Kidney (tissue), 14 donors: Measurements from ENCODE around the gene COBL. TPM values are rescaled to one million over a fixed set of nuclear protein-coding genes. Genes with fewer than 3 reads are reported as not detected.

Experiments
- DNase-seq, 5 donors: peaks; one replicate each; pipeline ENCODE4 v3.0.0-alpha.2; 2013 to 2020
- FAIRE-seq: peaks from 2 replicates; lab custom pipeline; 2012; peaks lifted over from hg19 to GRCh38; lab: Jason Lieb, UNC
- H3K27ac ChIP-seq, 2 donors: one replicate each; pipeline ENCODE4 v1.7.0; 2013; ENCODE audit warnings: low read depth in 2 of 2, low read length in 2 of 2, inconsistent platforms in 1 of 2
- H3K27me3 ChIP-seq: one replicate; pipeline ENCODE4 v1.7.1; 2013; ENCODE audit warnings: low read length, inconsistent platforms; ENCODE audit not compliant: control insufficient read depth, insufficient read depth
- H3K36me3 ChIP-seq, 3 donors: one replicate each; pipeline versions ENCODE4 v1.7.0 to v1.7.1; 2013; ENCODE audit warnings: low read length in 3 of 3, control low read depth in 1 of 3, inconsistent platforms in 1 of 3; ENCODE audit not compliant: insufficient read depth in 3 of 3, control insufficient read depth in 2 of 3
- H3K4me1 ChIP-seq, 3 donors: one replicate each; pipeline versions ENCODE4 v1.7.0 to v1.7.1; 2013; ENCODE audit warnings: low read length in 3 of 3, inconsistent platforms in 1 of 3, low read depth in 1 of 3; ENCODE audit not compliant: control insufficient read depth in 2 of 3, insufficient read depth in 2 of 3
- H3K4me3 ChIP-seq, 3 donors: one replicate each; pipeline versions ENCODE4 v1.7.0 to v1.8.1; 2013; ENCODE audit warnings: low read length in 3 of 3, control low read depth in 1 of 3, inconsistent platforms in 1 of 3
- H3K9ac ChIP-seq, 3 donors: one replicate each; pipeline versions ENCODE4 v1.7.0 to v1.7.1; 2013; ENCODE audit warnings: low read length in 3 of 3, control low read depth in 1 of 3, inconsistent platforms in 1 of 3
- H3K9me3 ChIP-seq, 3 donors: one replicate each; pipeline versions ENCODE4 v1.7.0 to v1.7.1; 2013; ENCODE audit warnings: low read length in 3 of 3, control low read depth in 1 of 3, inconsistent platforms in 1 of 3; ENCODE audit not compliant: control insufficient read depth in 2 of 3, insufficient read depth in 1 of 3
- intact Hi-C: fragments of 100-400 bp; cut with DNase I; formaldehyde crosslinking; loops from one replicate; pipeline ENCODE4 v1.11.1; 2022
- polyA plus RNA-seq: library from polyadenylated mRNA; stranded (reverse); fragments of 350-450 nt; fragmentation: Illumina TruSeq; extraction: RNeasy Lipid Tissue Mini Kit (QIAGEN cat#74804); gene quantifications from one replicate; pipeline ENCODE4 v1.2.3, GENCODE V29; 2014; ENCODE audit warnings: low read depth, low replicate concordance; ENCODE audit not compliant: insufficient read depth
- total RNA-seq: library from RNA; stranded (reverse); fragmentation: NEBNext Ultra II Directional; extraction: Animal tissue kit (Norgen Biotek cat#: 25700); gene quantifications from one replicate; pipeline ENCODE4 v1.2.1, GENCODE V29; 2021
- TF ChIP-seq, protein P1 (sequence below): IDR thresholded peaks from 3 replicates; pipeline ENCODE4 v1.5.1; 2012; ENCODE audit warnings: mild to moderate bottlenecking, moderate library complexity, borderline replicate concordance; ENCODE audit not compliant: insufficient read depth; ENCODE audit errors: extremely low read depth
- donor health status: control.
- donor health status: control.
- donor health status: control.
- donor health status: control.
- donor health status: control.
- donor health status: DM: yes; HTN: yes; CAD: no.
- donor health status: Normal renal cell carcinoma (clear cell type).

COBL gene
- total and polyA plus RNA-seq, 2 donors from 2014 or later, result 9.8 to 42.7 TPM

DNA sequence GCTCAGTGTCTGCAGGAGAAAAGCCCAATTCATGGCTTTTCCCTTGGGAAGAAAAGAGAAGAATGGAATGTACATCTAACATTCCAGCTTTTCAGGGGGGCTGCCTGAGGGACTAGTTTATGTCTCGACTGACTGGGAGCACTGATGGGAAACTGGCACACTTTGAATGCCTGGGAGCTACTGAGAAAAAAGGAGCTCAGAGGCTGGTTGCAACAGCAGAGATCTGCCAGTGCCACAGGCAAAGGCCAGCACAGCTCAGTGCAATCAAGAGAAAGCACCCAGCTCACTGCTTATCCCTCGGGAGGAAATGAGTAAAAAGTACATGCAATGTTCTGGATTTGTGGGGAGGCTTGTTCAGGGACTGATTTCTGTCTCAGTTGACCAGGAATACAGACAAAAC is 226.2 kb downstream of the COBL start:
- intact Hi-C loops, result no loop called here
- no peak overlapping the region for H3K27ac ChIP-seq
- no peaks in the 10 kb centered on the region for H3K4me1 ChIP-seq
- H3K9me3 ChIP-seq, result no peaks in the 10 kb centered on the region
- FAIRE-seq, result no peak
- H3K27me3 ChIP-seq, result no peaks in the 10 kb centered on the region
- no peak overlapping the region for H3K9ac ChIP-seq
- TF ChIP-seq, protein P1, sequence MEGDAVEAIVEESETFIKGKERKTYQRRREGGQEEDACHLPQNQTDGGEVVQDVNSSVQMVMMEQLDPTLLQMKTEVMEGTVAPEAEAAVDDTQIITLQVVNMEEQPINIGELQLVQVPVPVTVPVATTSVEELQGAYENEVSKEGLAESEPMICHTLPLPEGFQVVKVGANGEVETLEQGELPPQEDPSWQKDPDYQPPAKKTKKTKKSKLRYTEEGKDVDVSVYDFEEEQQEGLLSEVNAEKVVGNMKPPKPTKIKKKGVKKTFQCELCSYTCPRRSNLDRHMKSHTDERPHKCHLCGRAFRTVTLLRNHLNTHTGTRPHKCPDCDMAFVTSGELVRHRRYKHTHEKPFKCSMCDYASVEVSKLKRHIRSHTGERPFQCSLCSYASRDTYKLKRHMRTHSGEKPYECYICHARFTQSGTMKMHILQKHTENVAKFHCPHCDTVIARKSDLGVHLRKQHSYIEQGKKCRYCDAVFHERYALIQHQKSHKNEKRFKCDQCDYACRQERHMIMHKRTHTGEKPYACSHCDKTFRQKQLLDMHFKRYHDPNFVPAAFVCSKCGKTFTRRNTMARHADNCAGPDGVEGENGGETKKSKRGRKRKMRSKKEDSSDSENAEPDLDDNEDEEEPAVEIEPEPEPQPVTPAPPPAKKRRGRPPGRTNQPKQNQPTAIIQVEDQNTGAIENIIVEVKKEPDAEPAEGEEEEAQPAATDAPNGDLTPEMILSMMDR, result no peak
- no peak for DNase-seq
- no peaks in the 10 kb centered on the region for H3K36me3 ChIP-seq
- no peak overlapping the region for H3K4me3 ChIP-seq

DNA sequence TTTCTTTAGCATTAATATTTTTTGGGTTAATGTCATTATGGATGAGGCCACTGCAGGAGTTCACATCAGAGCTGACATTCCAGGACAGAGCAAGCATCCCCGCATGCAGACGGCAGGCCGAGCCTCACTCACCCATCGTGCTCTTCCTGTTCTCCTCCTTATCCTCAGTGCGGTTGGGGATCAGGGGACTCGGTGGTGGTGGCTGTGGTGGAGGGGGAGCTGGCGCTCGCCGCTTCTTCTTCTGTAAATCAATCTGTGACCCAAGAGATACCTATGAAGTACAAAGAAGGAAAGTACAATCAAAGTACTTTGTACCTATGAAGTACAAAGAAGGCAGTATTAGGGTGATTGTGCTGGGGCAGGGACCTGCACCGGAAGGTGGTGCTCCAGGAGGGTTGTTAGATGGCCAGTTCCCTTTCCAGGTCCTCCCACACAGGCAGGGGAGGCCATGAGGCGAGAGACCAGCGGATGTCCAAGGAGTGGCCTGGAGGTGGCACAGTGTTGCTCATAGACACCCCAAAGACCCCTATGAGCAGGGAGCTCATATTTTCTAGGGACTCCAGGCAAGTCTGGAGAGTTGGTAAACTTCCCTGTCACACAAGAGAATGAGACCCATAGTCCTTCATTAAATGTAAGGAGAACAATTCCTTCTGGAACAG is 231.4 kb downstream of the COBL start:
- H3K9ac ChIP-seq, result no peak overlapping the region
- intact Hi-C loops, result no loop called here
- TF ChIP-seq, protein P1, result no peak
- no peaks in the 10 kb centered on the region for H3K4me1 ChIP-seq
- H3K27ac ChIP-seq, result no peak overlapping the region
- H3K27me3 ChIP-seq, result no peaks in the 10 kb centered on the region
- H3K4me3 ChIP-seq, result no peak overlapping the region
- H3K36me3 ChIP-seq, result peaks cover 0 to 16% (median 0%) of the 10 kb centered on the region in 3 donors
- DNase-seq (no peak), FAIRE-seq (no peak)
- no peaks in the 10 kb centered on the region for H3K9me3 ChIP-seq

DNA sequence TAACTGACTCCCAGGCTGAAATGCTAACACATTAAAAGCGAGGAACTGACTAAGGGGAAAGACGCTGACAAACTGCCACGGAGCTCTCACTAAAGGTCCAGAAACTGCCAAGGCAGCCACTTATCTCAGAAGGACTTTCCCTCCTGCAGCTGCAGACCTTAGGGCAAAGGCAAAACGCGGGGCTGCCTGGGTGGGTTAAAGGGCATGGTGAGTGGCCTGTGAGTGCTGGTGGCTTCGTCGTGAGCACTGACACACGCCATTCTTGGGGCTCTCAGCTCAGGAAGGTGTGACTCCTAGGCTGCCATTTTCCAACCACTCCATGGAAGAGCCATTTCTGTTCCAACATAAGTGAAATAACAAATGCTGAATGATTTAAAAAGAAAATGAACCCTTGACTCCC is 232.5 kb downstream of the COBL start:
- TF ChIP-seq, protein P1, result no peak
- Histone ChIP-seq H3K4me3 (no peak overlapping the region), H3K27me3 (no peaks in the 10 kb centered on the region), H3K9me3 (no peaks in the 10 kb centered on the region), H3K9ac (no peak overlapping the region), H3K36me3 (peaks cover 0 to 16% (median 0%) of the 10 kb centered on the region in 3 donors), H3K27ac (no peak overlapping the region), H3K4me1 (no peaks in the 10 kb centered on the region)
- intact Hi-C loops, result no loop called here
- DNase-seq (no peak), FAIRE-seq (no peak)
